Activated CD4-positive, alpha-beta T cell treated with anti-CD3 and anti-CD28 coated beads for 36 hours (primary cell): ENCODE data around the gene ZNG1A. TPM values are rescaled to one million over a fixed set of nuclear protein-coding genes. Genes with fewer than 3 reads are reported as not detected.
"Not testable (repeated sequence)": the region's sequence is repeated elsewhere in the genome, so short reads cannot be mapped to it uniquely, and the experiment has no call there.

Source experiments
- ATAC-seq: fragments of 200-7000 bp; cut with Tn5 transposase; one replicate; pipeline ENCODE4 v1.10.0; 2021; ENCODE audit warnings: mild to moderate bottlenecking, moderate library complexity
- CTCF ChIA-PET: fragments of 350-600 bp; sonication (Branson Sonifier 250); formaldehyde crosslinking; loops from one replicate; lab custom pipeline; 2021; ENCODE audit warnings: antibody characterized with exemption; lab: Charles Lee
- POLR2A ChIA-PET: fragments of 350-600 bp; sonication (Branson Sonifier 250); formaldehyde crosslinking; loops from one replicate; lab custom pipeline; 2021; ENCODE audit warnings: antibody characterized with exemption, inconsistent platforms; lab: Charles Lee
- DNase-seq: peaks from one replicate; pipeline ENCODE4 v3.0.0-alpha.2; 2020
- H3K27ac Mint-ChIP-seq: one replicate; pipeline ENCODE4 v1.8.0; 2021; ENCODE audit warnings: mixed read lengths
- H3K27me3 Mint-ChIP-seq: one replicate; pipeline ENCODE4 v1.8.0; 2021; ENCODE audit warnings: mixed read lengths
- H3K36me3 Mint-ChIP-seq: one replicate; pipeline ENCODE4 v1.8.0; 2021; ENCODE audit warnings: low read depth, mixed read lengths
- H3K4me1 Mint-ChIP-seq: one replicate; pipeline ENCODE4 v1.8.0; 2021; ENCODE audit warnings: mixed read lengths
- H3K4me3 Mint-ChIP-seq: one replicate; pipeline ENCODE4 v1.8.0; 2021; ENCODE audit warnings: mild to moderate bottlenecking, moderate library complexity, mixed read lengths
- H3K9me3 Mint-ChIP-seq: one replicate; pipeline ENCODE4 v1.8.0; 2021; ENCODE audit warnings: low read depth, mixed read lengths
- intact Hi-C, 2 experiments: fragments of 100-400 bp; cut with DNase I in 1 of 2; cut with micrococcal nuclease in 1 of 2; formaldehyde crosslinking; loops; one replicate each; pipeline versions ENCODE4 v1.14.2 to v1.15.1; 2022 to 2024; cut with DNase I, micrococcal nuclease
- total RNA-seq, 2 experiments: library from RNA; stranded (reverse); gene quantifications; one replicate each; pipeline ENCODE4 v1.2.3, GENCODE V29; 2021

ZNG1A gene
- total RNA-seq = 10 to 100 TPM; 45.5 to 63.1 TPM

DNA sequence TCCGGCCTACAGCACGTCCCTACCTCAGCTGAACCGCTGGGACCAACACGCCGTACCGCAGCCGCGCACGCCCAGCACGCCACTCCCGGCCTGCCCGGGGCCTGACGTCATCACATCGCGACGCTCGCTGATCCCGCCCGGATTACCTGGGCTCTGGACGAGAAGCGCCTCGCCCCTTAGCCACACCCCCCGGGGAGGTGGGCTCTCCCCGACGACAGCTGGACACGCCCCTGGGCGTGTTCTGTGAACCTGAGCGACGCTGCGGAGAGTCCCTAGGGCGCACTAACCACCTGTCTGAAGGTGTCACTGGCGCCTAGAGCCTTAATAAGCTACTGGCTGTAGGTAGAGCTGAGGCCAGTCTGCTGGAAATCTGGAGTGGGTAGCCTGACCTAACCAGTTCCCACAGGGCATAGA is at the start of gene ZNG1A:
Gene ZNG1A, minus strand, starts transcription at position 87 of the 414 bp plus-strand sequence. CDS start 87 bp downstream, outside the sequence.
- intact Hi-C loops = not testable (repeated sequence)
- peak; percentile 94 for DNase-seq

DNA sequence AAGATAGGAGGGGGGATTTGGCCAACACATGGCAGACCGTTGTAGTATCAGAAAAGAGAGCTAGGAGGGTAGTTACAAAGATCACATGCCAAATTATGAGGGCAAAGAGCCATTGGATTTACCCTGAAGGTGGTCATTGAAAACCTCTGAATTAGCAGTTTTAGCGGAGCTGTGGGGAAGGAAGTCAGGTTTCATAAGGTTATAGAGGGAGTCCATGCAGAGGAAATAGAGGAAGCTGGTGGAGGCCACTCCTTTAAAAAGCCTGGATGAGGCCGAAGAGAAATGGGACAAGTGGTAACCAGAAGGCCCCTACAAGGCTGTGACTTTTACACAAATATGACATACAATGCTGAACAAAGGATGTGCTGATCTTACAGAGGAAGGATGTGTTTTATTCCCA is 49.0 kb upstream of the ZNG1A start:
- Mint-ChIP-seq H3K27ac (no peak overlapping the region), H3K9me3 (no peaks in the 10 kb centered on the region), H3K36me3 (no peaks in the 10 kb centered on the region), H3K4me3 (no peak overlapping the region), H3K27me3 (no peaks in the 10 kb centered on the region), H3K4me1 (peaks cover 2% of the 10 kb centered on the region)
- CTCF ChIA-PET = interaction anchor here (2.3 kb wide), 1 partner anchor 13 kb away, joined by 7 read pairs; the partner anchor contains the start of gene DOCK8
- DNase-seq (no peak), ATAC-seq (no peak)
- POLR2A ChIA-PET = no interaction called here
- intact Hi-C loops = loop anchor here in 1 of 2 experiments (2.0 kb wide), 1 partner anchor 17 kb away; no protein-coding TSS in a partner anchor

More for the DNA sequence above, at the start of gene ZNG1A:
- H3K27me3 Mint-ChIP-seq, ATAC-seq, H3K36me3 Mint-ChIP-seq, H3K9me3 Mint-ChIP-seq, H3K4me1 Mint-ChIP-seq, CTCF ChIA-PET, POLR2A ChIA-PET: not testable (repeated sequence)
- peak within 1 kb of the TSS; percentile 87 for H3K4me3 Mint-ChIP-seq
- peak within 1 kb of the TSS; percentile 97 for H3K27ac Mint-ChIP-seq

DNA sequence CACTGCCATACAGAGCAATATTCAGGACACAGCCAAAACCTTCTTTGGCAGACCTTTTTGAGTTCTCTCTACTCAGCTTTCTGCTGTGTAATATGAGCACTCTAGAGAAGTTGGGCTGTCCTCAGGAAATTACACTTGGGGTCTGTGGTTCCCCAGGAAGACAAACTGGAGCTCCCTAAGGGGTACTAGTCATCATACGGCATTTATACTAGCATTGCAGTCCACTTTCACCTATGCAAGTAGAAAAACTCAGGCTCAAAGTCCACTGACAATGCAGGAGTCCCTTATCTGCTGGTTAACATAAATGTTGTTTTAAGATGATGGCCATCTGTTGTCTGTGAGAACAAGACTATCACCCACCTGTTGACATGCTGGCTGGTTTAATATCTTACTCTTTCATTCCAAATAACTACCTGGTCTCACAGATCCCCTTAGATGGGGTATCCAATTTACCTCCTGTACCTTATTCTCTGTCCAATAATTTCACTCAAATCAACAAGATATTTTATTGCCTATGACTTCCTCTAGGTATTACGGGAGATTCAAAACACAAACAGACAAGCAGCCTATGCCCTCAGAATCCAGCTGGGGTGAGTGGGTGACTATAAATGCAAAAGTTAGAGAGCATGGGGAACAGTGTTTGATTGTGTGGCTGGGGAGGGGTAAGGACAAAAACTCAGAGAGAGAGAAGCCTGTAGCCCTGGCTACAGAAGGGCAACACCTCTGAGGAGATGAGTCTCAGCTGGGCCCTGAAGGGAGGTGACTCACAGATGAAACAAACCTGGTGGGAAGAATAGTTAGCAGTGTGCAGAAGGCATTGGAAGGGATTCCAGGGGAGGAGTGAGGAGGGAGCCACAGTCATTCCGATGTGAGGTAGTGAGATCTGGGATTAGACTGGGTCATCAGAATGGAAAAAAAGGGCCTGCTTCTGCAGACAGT is 46.0 kb upstream of the ZNG1A start:
- DNase-seq (no peak), ATAC-seq (peak; percentile 74)
- Mint-ChIP-seq H3K36me3 (no peaks in the 10 kb centered on the region), H3K4me1 (peaks cover 11% of the 10 kb centered on the region), H3K9me3 (no peaks in the 10 kb centered on the region), H3K27ac (no peak overlapping the region), H3K27me3 (no peaks in the 10 kb centered on the region), H3K4me3 (no peak overlapping the region)
- ChIA-PET POLR2A (no interaction called here), CTCF (no interaction called here)
- intact Hi-C loops = no loop called here

GRCh38 chr9:224026-224425 is 45.2 kb upstream of the ZNG1A start:
- Mint-ChIP-seq H3K4me3 (no peak overlapping the region), H3K4me1 (peaks cover 10% of the 10 kb centered on the region), H3K9me3 (no peaks in the 10 kb centered on the region), H3K36me3 (no peaks in the 10 kb centered on the region), H3K27me3 (no peaks in the 10 kb centered on the region), H3K27ac (no peak overlapping the region)
- intact Hi-C loops = no loop called here
- CTCF ChIA-PET = interaction anchor here (1.0 kb wide), 1 partner anchor 10 kb away, joined by 4 read pairs; the partner anchor contains the start of gene DOCK8
- POLR2A ChIA-PET = no interaction called here
- no peak for DNase-seq
- ATAC-seq = no peak

GRCh38 chr9:223152-223551 is 44.3 kb upstream of the ZNG1A start:
- Mint-ChIP-seq H3K4me3 (no peak overlapping the region), H3K9me3 (no peaks in the 10 kb centered on the region), H3K27ac (no peak overlapping the region), H3K27me3 (no peaks in the 10 kb centered on the region), H3K36me3 (no peaks in the 10 kb centered on the region), H3K4me1 (peaks cover 9% of the 10 kb centered on the region)
- intact Hi-C loops = no loop called here
- CTCF ChIA-PET = interaction anchor here (0.6 to 1.0 kb wide), 2 partner anchors 9 to 12 kb away, joined by 4 read pairs; partner anchors contain the start of gene DOCK8
- POLR2A ChIA-PET = no interaction called here
- DNase-seq = no peak
- ATAC-seq = no peak

DNA sequence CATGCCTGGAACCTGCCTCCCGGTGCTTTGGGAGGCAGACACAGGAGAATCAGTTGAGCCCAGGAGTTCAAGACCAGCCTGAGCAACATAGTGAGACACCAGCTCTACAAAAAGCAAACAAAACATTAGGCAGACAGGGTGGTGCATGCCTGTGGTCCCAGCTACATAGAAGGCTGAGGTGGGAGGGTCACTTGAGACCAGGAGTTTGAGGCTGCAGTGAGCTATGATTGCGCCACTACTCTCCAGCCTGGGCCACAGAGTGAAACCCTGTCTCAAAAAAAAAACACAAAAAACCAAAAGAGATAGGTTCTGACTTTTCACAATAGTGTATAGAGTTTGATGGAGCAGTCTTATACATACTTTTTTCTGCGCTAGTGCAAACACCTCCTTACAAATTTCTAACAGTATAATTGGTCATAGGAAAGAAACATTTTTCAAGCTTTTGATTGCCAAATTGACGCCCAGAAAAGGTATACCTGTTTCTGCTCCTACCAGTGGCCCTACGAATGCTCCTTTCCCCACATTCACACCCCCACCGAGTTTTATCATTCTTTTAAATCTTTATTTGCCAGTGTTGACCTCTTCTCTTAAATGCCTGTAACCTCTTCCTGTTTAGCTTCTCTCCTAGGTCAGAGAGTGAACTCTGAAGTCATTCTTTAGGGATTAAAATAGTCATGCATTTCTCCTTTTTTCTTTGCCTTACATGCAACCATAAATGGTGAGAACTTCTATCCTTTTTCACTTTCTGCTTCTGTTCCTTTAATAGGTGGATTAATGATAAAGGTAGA is 43.3 kb upstream of the ZNG1A start:
- Mint-ChIP-seq H3K4me3 (no peak overlapping the region), H3K9me3 (no peaks in the 10 kb centered on the region)
- CTCF ChIA-PET = interaction anchor here (0.5 to 0.6 kb wide), 5 partner anchors 11 to 865 kb away, joined by 3 to 4 read pairs (median 3); no protein-coding TSS in a partner anchor

DNA sequence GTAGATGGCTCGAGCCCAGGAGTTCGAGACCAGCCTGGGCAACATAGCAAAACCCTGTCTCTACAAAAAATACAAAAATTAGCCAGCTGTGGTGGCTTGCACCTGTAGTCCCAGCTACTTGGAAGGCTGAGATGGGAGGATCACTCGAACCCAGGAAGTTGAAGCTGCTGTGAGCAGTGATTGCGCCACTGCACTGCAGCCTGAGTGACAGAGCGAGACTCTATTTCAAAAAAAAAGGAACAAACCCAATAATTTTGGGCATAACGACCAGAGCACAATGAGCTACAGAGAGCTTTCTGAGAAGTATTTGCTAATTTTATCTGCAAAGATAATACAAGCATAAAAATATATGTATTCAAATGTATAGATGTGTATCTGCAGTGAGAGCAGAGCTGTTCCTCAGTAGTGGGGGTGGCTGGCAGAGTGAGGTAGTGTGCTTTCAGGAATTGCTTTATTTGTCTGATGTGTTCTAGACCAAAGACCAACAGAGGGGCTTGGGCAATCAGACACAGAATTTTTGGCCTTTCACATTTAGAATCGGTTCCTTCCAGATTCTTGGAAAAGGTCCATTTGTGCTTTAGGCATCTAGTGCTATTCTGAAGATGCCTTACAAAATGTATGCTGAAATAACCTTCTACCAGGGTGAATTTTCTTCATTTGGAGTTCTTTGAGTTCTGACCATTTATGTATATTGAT is 41.0 kb upstream of the ZNG1A start:
- no peak overlapping the region for H3K27ac Mint-ChIP-seq
- H3K4me1 Mint-ChIP-seq = peaks cover 14% of the 10 kb centered on the region
- no peaks in the 10 kb centered on the region for H3K9me3 Mint-ChIP-seq
- ChIA-PET POLR2A (no interaction called here), CTCF (interaction anchor here (1.1 kb wide), 1 partner anchor 18 kb away, joined by 3 read pairs; no protein-coding TSS in a partner anchor)
- H3K36me3 Mint-ChIP-seq = no peaks in the 10 kb centered on the region
- intact Hi-C loops = loop anchor here in 1 of 2 experiments (5.0 kb wide), 2 partner anchors 52 to 77 kb away; no protein-coding TSS in a partner anchor
- peaks cover 13% of the 10 kb centered on the region for H3K27me3 Mint-ChIP-seq
- ATAC-seq (no peak), DNase-seq (no peak)
- H3K4me3 Mint-ChIP-seq = no peak overlapping the region

More for the DNA sequence above, 43.3 kb upstream of the ZNG1A start:
- DNase-seq (no peak), ATAC-seq (no peak)
- H3K36me3 Mint-ChIP-seq = no peaks in the 10 kb centered on the region
- intact Hi-C loops = no loop called here
- POLR2A ChIA-PET = no interaction called here
- H3K4me1 Mint-ChIP-seq = peaks cover 9% of the 10 kb centered on the region
- H3K27ac Mint-ChIP-seq = no peak overlapping the region
- H3K27me3 Mint-ChIP-seq = no peaks in the 10 kb centered on the region

- CTCF ChIA-PET = interaction anchor here (1.1 kb wide), 1 partner anchor 19 kb away, joined by 3 read pairs; no protein-coding TSS in a partner anchor
- intact Hi-C loops = loop anchor here in 1 of 2 experiments (5.0 kb wide), 2 partner anchors 53 to 78 kb away; no protein-coding TSS in a partner anchor
- Mint-ChIP-seq H3K4me1 (peaks cover 14% of the 10 kb centered on the region), H3K27me3 (peaks cover 13% of the 10 kb centered on the region)
- H3K36me3 Mint-ChIP-seq, H3K9me3 Mint-ChIP-seq, ATAC-seq, DNase-seq, H3K27ac Mint-ChIP-seq, POLR2A ChIA-PET, H3K4me3 Mint-ChIP-seq: not testable (repeated sequence)
Measured at GRCh38 chr9:219036-219435, 40.2 kb upstream of the ZNG1A start.

DNA sequence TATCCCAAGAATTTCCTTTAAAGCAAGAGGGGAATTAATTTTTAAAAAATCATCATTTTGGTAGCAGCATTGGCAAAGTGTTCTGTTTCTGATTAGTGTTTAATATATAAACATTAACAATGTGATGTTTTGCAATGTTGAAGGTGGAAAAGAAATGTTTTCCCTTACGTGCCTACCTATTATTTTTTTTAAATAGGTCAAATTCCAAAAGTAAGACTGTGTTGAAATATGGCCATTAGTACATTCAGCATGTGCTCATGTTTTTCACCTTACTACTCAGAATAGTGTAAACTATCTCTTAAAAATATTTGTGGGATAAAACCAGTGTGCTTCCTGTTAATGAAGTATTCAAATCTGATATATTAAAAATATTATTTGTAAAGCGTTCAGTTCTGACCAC is 39.1 kb upstream of the ZNG1A start:
- intact Hi-C loops = loop anchor here in 1 of 2 experiments (5.0 kb wide), 2 partner anchors 54 to 79 kb away; no protein-coding TSS in a partner anchor
- Mint-ChIP-seq H3K36me3 (no peaks in the 10 kb centered on the region), H3K27ac (no peak overlapping the region), H3K27me3 (peaks cover 13% of the 10 kb centered on the region), H3K4me3 (no peak overlapping the region), H3K9me3 (no peaks in the 10 kb centered on the region), H3K4me1 (peaks cover 14% of the 10 kb centered on the region)
- CTCF ChIA-PET = no interaction called here
- no peak for ATAC-seq
- no peak for DNase-seq
- POLR2A ChIA-PET = no interaction called here

DNA sequence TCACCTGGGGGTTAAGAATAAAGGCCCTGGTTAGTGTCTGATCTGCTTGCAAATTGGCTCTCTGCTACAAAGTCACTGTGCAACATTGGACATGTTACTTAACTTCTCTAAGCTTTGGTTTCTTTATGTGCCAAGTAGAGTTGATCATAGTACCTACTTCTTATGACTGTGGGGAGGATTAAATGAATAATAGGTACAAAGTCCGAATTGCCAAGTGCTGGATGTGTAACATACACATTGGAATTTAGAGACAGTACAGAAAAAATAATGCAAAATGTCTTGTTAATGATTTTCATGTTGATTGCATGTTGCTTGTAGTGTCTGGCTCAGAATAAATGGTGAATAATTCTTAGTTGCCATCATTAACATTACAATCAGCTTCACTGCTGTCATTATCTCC is 38.0 kb upstream of the ZNG1A start:
- ChIA-PET CTCF (interaction anchor here (0.6 to 1.7 kb wide), 3 partner anchors 42 to 175 kb away, joined by 3 to 5 read pairs (median 5); no protein-coding TSS in a partner anchor), POLR2A (interaction anchor here (0.6 kb wide), 1 partner anchor 389 kb away, joined by 6 read pairs; no protein-coding TSS in a partner anchor)
- H3K9me3 Mint-ChIP-seq = no peaks in the 10 kb centered on the region
- peaks cover 4% of the 10 kb centered on the region for H3K4me1 Mint-ChIP-seq
- H3K27ac Mint-ChIP-seq = no peak overlapping the region
- no peak overlapping the region for H3K4me3 Mint-ChIP-seq
- no peaks in the 10 kb centered on the region for H3K36me3 Mint-ChIP-seq
- intact Hi-C loops = loop anchor here in 1 of 2 experiments (5.0 kb wide), 2 partner anchors 55 to 80 kb away; no protein-coding TSS in a partner anchor
- DNase-seq (no peak), ATAC-seq (no peak)
- H3K27me3 Mint-ChIP-seq = peaks cover 13% of the 10 kb centered on the region
